HG03025 (cell line): ENCODE results near the gene IRF6.

Experiments
- ATAC-seq: cut with Tn5 transposase; IDR thresholded peaks from one replicate; pipeline ENCODE4 v1.9.1; 2021; ENCODE audit warnings: mild to moderate bottlenecking, moderate library complexity; ENCODE audit not compliant: unreplicated experiment, low FRiP score

Gene IRF6

GRCh38 chr1:209738270-209738669 is 67.7 kb downstream of the IRF6 start:
- no peak for ATAC-seq

DNA sequence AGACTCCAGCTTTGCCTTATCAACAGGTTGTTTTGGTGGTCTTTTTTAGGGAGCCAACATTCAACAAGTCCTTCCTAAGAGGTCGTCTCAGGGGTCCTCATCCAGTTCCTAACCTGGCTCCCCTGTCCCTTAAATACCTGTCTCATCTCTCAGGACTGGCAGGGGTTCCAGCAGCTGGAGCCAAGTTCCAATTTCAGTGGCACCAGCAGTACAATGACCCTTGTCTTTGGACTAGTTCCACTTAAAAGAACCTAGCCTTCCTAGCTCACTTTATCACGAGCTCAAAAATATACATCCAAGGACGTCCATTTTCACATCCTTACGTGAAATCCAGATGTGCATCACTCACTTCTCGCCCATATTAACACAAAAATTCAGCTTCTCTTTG is 68.8 kb downstream of the IRF6 start:
- no peak for ATAC-seq

- ATAC-seq, result no peak
These were observed 69.3 kb downstream of the IRF6 start for GRCh38 chr1:209736490-209737117.
